Right lobe of liver (tissue), 4 donors: Measurements from ENCODE around the gene AP1G2.

Experiments
- POLR2A ChIP-seq: fragments of 450-650 bp; IDR thresholded peaks from one replicate; pipeline ENCODE4 v1.6.1; 2017; ENCODE audit warnings: antibody characterized with exemption, mild to moderate bottlenecking
- TF ChIP-seq, protein P1 (sequence below), 4 donors: fragments of 200-600 bp in 3 of 4; fragments of 450-650 bp in 1 of 4; IDR thresholded peaks; one replicate each; pipeline versions ENCODE4 v1.5.1 to v1.8.0; 2016 to 2022; ENCODE audit warnings: antibody characterized with exemption in 4 of 4, mild to moderate bottlenecking in 2 of 4
- donor health status: DM: no; HTN: no; CAD: no.
- donor health status: DM: no; HTN: no; CAD: no.
- donor health status: DM: no; HTN: yes; CAD: no.

GRCh38 chr14:23564181-23564812, 3.3 kb downstream of the AP1G2 start:
- no peak for TF ChIP-seq POLR2A
- TF ChIP-seq, protein P1, sequence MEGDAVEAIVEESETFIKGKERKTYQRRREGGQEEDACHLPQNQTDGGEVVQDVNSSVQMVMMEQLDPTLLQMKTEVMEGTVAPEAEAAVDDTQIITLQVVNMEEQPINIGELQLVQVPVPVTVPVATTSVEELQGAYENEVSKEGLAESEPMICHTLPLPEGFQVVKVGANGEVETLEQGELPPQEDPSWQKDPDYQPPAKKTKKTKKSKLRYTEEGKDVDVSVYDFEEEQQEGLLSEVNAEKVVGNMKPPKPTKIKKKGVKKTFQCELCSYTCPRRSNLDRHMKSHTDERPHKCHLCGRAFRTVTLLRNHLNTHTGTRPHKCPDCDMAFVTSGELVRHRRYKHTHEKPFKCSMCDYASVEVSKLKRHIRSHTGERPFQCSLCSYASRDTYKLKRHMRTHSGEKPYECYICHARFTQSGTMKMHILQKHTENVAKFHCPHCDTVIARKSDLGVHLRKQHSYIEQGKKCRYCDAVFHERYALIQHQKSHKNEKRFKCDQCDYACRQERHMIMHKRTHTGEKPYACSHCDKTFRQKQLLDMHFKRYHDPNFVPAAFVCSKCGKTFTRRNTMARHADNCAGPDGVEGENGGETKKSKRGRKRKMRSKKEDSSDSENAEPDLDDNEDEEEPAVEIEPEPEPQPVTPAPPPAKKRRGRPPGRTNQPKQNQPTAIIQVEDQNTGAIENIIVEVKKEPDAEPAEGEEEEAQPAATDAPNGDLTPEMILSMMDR (IDR thresholded peaks at IDR 0.05), result no peak
